Measurements from ENCODE around the gene RBM33.

RBM33 gene

DNA sequence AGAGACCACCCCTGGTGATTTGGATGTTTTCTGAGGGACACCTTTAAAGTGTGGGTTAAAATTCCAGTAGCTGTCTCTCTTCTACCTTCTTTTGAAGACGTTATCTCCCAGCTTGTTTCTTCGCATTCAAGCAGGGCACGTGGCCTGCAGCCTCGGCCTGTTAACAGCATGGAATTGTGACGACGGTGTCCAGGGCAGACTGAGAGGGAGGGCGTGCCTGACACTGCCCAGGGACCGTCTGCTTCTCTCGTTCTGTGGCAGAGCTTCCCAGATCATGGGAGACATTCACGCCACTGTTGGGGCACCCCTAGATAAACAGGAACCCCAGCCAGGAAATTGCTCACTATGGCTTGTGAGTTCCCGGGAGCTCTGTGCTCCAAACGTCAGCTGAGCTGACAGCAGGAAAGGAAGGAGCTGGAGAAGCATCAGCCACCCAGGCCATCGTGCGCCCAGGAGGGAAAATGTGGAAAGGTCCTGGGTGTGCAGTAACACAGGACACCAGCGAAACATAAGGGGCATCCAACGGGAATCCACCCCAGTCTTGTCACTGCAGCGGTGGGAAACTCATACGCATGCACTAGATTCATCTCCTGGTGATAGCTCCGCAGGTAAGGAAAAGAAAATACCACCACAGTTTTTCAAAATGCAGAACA, 41.1 kb upstream of the RBM33 start:
- no peak overlapping the region for H3K4me3 ChIP-seq (ENCODE audit: low read depth in 1 of 2, low read length in 2 of 2)
- ATAC-seq (ENCODE audit: insufficient read depth, low read depth): no peak
- H3K27ac ChIP-seq (ENCODE audit: low read length): no peak overlapping the region
- H3K4me2 ChIP-seq (ENCODE audit: insufficient read depth, low read length): no peak overlapping the region
- no peaks in the 10 kb centered on the region for H3K36me3 ChIP-seq (ENCODE audit: insufficient read depth, low read length)
- no peak overlapping the region for H3K9ac ChIP-seq (ENCODE audit: low read depth, low read length)
- no peak for TF ChIP-seq EZH2 (IDR thresholded peaks at IDR 0.05; ENCODE audit: borderline replicate concordance, low read depth, low read length, severe bottlenecking)
- TF ChIP-seq, protein P1, sequence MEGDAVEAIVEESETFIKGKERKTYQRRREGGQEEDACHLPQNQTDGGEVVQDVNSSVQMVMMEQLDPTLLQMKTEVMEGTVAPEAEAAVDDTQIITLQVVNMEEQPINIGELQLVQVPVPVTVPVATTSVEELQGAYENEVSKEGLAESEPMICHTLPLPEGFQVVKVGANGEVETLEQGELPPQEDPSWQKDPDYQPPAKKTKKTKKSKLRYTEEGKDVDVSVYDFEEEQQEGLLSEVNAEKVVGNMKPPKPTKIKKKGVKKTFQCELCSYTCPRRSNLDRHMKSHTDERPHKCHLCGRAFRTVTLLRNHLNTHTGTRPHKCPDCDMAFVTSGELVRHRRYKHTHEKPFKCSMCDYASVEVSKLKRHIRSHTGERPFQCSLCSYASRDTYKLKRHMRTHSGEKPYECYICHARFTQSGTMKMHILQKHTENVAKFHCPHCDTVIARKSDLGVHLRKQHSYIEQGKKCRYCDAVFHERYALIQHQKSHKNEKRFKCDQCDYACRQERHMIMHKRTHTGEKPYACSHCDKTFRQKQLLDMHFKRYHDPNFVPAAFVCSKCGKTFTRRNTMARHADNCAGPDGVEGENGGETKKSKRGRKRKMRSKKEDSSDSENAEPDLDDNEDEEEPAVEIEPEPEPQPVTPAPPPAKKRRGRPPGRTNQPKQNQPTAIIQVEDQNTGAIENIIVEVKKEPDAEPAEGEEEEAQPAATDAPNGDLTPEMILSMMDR (IDR thresholded peaks at IDR 0.05; ENCODE audit: borderline replicate concordance, extremely low read depth, low read length, poor library complexity, severe bottlenecking): no peak
- no peak for DNase-seq
- no peak overlapping the region for H2AFZ ChIP-seq (ENCODE audit: low read depth, low read length)
- peaks cover 7% of the 10 kb centered on the region for H3K27me3 ChIP-seq (ENCODE audit: insufficient read depth, low read length, poor library complexity)
- no peaks in the 10 kb centered on the region for H4K20me1 ChIP-seq (ENCODE audit: insufficient read depth, low read length)
- H3K79me2 ChIP-seq (ENCODE audit: insufficient read depth, low read length): no peaks in the 10 kb centered on the region
- H3K4me1 ChIP-seq (ENCODE audit: insufficient read depth, low read length): peaks cover 6% of the 10 kb centered on the region
- no peaks in the 10 kb centered on the region for H3K9me3 ChIP-seq (ENCODE audit: insufficient read depth, low read length, severe bottlenecking)

DNA sequence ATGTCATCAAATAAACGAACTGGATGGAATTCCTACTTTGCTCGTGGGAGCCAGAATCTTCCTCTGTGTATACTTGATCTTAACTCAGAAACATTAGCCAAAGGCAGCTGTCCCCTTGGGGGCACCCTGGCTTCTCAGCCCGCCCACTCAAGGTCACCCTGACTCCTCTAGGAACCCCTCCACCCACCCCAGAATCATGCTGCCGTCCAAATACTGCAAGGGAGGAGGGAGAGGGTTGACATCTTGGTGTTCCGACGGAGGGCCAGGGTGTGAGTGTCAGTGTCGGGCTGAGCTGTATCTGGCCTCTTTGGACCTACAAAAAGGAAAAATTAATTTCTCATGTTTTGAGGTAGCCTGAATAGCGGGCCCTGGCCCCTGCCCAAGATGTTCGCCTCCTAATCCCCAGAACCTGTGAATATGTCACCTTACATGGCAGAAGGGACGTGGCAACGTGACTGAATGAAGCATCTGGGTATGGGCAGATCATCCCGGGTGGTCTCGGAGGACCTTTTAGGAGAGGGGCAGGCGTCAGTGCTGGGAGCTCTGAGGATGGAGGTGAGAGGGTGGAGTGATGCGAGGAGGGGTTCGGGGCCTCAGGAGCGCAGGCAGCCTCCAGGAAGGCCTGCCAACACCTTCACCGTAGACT, 40.5 kb upstream of the RBM33 start:
- peaks cover 1% of the 10 kb centered on the region for H3K4me1 ChIP-seq (ENCODE audit: insufficient read depth, low read length)
- H3K79me2 ChIP-seq (ENCODE audit: insufficient read depth, low read length): no peaks in the 10 kb centered on the region
- no peak for TF ChIP-seq EZH2 (IDR thresholded peaks at IDR 0.05; ENCODE audit: borderline replicate concordance, low read depth, low read length, severe bottlenecking)
- no peaks in the 10 kb centered on the region for H4K20me1 ChIP-seq (ENCODE audit: insufficient read depth, low read length)
- no peak overlapping the region for H3K4me3 ChIP-seq (ENCODE audit: low read depth in 1 of 2, low read length in 2 of 2)
- H3K27me3 ChIP-seq (ENCODE audit: insufficient read depth, low read length, poor library complexity): peaks cover 7% of the 10 kb centered on the region
- ATAC-seq (ENCODE audit: insufficient read depth, low read depth): no peak
- no peaks in the 10 kb centered on the region for H3K36me3 ChIP-seq (ENCODE audit: insufficient read depth, low read length)
- H3K27ac ChIP-seq (ENCODE audit: low read length): no peak overlapping the region
- no peak overlapping the region for H3K4me2 ChIP-seq (ENCODE audit: insufficient read depth, low read length)
- H2AFZ ChIP-seq (ENCODE audit: low read depth, low read length): no peak overlapping the region
- DNase-seq: no peak
- no peak overlapping the region for H3K9ac ChIP-seq (ENCODE audit: low read depth, low read length)
- no peaks in the 10 kb centered on the region for H3K9me3 ChIP-seq (ENCODE audit: insufficient read depth, low read length, severe bottlenecking)

DNA sequence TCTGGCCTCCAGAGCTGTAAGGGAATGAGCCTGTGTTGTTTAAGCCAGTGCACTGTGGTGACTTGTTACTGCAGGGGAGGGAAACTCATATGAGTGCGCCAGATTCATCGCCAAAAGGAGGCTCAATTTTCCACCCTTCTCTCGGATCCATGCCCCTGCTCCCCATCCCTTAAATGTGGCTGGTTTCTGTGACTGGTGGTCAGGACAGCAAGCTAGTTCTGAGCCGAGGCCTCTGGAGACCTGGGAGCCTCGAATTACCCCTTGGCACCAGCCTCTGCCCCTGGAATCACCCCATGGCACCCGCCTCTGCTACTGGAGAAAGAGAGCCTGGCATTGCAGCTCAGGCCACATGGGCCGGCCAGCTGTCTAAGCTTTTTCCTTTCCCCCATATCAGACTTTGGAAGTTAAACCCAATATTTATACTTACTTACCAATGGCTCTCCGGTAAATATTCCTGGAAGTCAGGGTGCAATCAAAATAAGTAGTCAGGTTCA, 39.9 kb upstream of the RBM33 start:
- no peaks in the 10 kb centered on the region for H3K36me3 ChIP-seq (ENCODE audit: insufficient read depth, low read length)
- no peak overlapping the region for H3K4me3 ChIP-seq (ENCODE audit: low read depth in 1 of 2, low read length in 2 of 2)
- H3K27ac ChIP-seq (ENCODE audit: low read length): no peak overlapping the region
- DNase-seq: no peak
- H3K9ac ChIP-seq (ENCODE audit: low read depth, low read length): no peak overlapping the region
- ATAC-seq (ENCODE audit: insufficient read depth, low read depth): no peak
- H3K27me3 ChIP-seq (ENCODE audit: insufficient read depth, low read length, poor library complexity): peaks cover 7% of the 10 kb centered on the region
- H4K20me1 ChIP-seq (ENCODE audit: insufficient read depth, low read length): no peaks in the 10 kb centered on the region
- no peaks in the 10 kb centered on the region for H3K79me2 ChIP-seq (ENCODE audit: insufficient read depth, low read length)
- TF ChIP-seq EZH2 (IDR thresholded peaks at IDR 0.05; ENCODE audit: borderline replicate concordance, low read depth, low read length, severe bottlenecking): no peak
- TF ChIP-seq, protein P1 (IDR thresholded peaks at IDR 0.05; ENCODE audit: borderline replicate concordance, extremely low read depth, low read length, poor library complexity, severe bottlenecking): no peak
- H3K4me2 ChIP-seq (ENCODE audit: insufficient read depth, low read length): no peak overlapping the region
- H2AFZ ChIP-seq (ENCODE audit: low read depth, low read length): no peak overlapping the region
- H3K9me3 ChIP-seq (ENCODE audit: insufficient read depth, low read length, severe bottlenecking): no peaks in the 10 kb centered on the region
- H3K4me1 ChIP-seq (ENCODE audit: insufficient read depth, low read length): no peaks in the 10 kb centered on the region

DNA sequence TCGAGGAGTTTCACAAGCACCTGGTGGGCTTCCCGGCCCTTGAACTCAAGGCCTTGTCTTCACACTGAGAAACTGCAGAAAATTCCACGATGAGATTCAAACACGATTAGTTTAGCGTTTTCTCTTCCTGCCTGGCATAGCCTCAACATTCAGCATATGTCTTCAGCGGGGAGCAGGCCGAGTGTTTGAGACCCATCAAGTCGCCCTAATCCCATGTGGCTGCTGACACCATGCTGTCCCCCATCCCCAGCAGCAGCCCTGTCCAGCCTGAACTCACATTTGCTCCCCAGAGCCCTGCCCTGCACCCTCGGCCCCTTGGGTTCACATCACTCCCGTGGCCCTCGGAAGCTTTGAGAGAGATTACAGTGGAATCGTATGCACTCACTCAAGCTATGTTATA, 35.3 kb upstream of the RBM33 start:
- Histone ChIP-seq H3K79me2 (ENCODE audit: insufficient read depth, low read length) (no peaks in the 10 kb centered on the region), H3K9me3 (ENCODE audit: insufficient read depth, low read length, severe bottlenecking) (no peaks in the 10 kb centered on the region), H3K27me3 (ENCODE audit: insufficient read depth, low read length, poor library complexity) (no peaks in the 10 kb centered on the region), H3K36me3 (ENCODE audit: insufficient read depth, low read length) (no peaks in the 10 kb centered on the region), H4K20me1 (ENCODE audit: insufficient read depth, low read length) (no peaks in the 10 kb centered on the region), H3K4me2 (ENCODE audit: insufficient read depth, low read length) (no peak overlapping the region), H3K27ac (ENCODE audit: low read length) (no peak overlapping the region), H3K4me3 (ENCODE audit: low read depth in 1 of 2, low read length in 2 of 2) (no peak overlapping the region), H3K9ac (ENCODE audit: low read depth, low read length) (no peak overlapping the region), H3K4me1 (ENCODE audit: insufficient read depth, low read length) (no peaks in the 10 kb centered on the region), H2AFZ (ENCODE audit: low read depth, low read length) (no peak overlapping the region)
- TF ChIP-seq, protein P1 (IDR thresholded peaks at IDR 0.05; ENCODE audit: borderline replicate concordance, extremely low read depth, low read length, poor library complexity, severe bottlenecking): no peak
- TF ChIP-seq EZH2 (IDR thresholded peaks at IDR 0.05; ENCODE audit: borderline replicate concordance, low read depth, low read length, severe bottlenecking): no peak
- no peak for DNase-seq
- ATAC-seq (ENCODE audit: insufficient read depth, low read depth): no peak
